SU-DHL-6 (cell line): Measurements from ENCODE around the gene RPS16.

Source experiments
- H2AFZ ChIP-seq: fragments of 200-600 bp; sonication (generic); 2 replicates; pipeline ENCODE4 v1.6.1; 2014; ENCODE audit warnings: low read depth, mild to moderate bottlenecking, moderate library complexity, mixed read lengths, antibody characterized with exemption, low read length; ENCODE audit not compliant: severe bottlenecking
- H3F3A ChIP-seq: fragments of 200-600 bp; shearing (Covaris generic); 2 replicates; pipeline ENCODE4 v1.6.0; 2016; ENCODE audit warnings: antibody characterized with exemption, mild to moderate bottlenecking; ENCODE audit not compliant: insufficient read depth
- H3K27ac ChIP-seq: fragments of 200-600 bp; sonication (generic); 2 replicates; pipeline ENCODE4 v1.5.1; 2016; ENCODE audit warnings: low read depth, mild to moderate bottlenecking, low read length, moderate library complexity, mixed read lengths
- H3K27me3 ChIP-seq: fragments of 200-600 bp; sonication (generic), shearing (Covaris generic); 2 replicates; pipeline ENCODE4 v1.6.0; 2014; ENCODE audit warnings: mild to moderate bottlenecking, low read length
- H3K36me3 ChIP-seq: fragments of 200-600 bp; sonication (generic); 2 replicates; pipeline ENCODE4 v1.6.1; 2014; ENCODE audit warnings: mild to moderate bottlenecking, low read length, mixed read lengths
- H3K4me2 ChIP-seq: fragments of 300-600, 200-600 bp; shearing (Covaris generic), sonication (generic); 2 replicates; pipeline ENCODE4 v1.6.0; 2014; ENCODE audit warnings: low read length, low read depth, mild to moderate bottlenecking; ENCODE audit not compliant: poor library complexity, severe bottlenecking
- H3K4me3 ChIP-seq: fragments of 200-600 bp; sonication (generic); 2 replicates; pipeline ENCODE4 v1.5.1; 2014; ENCODE audit warnings: antibody characterized with exemption, low read length, mild to moderate bottlenecking, mixed read lengths; ENCODE audit not compliant: insufficient read depth, poor library complexity, severe bottlenecking
- H3K79me2 ChIP-seq: fragments of 200-600 bp; sonication (generic); 2 replicates; pipeline ENCODE4 v1.6.1; 2014; ENCODE audit warnings: mild to moderate bottlenecking, low read length, moderate library complexity; ENCODE audit not compliant: insufficient read depth
- H3K9ac ChIP-seq: fragments of 200-600 bp; sonication (generic); 2 replicates; pipeline ENCODE4 v1.7.0; 2014; ENCODE audit warnings: mild to moderate bottlenecking, low read length
- H3K9me2 ChIP-seq: fragments of 200-600 bp; sonication (generic); replicated peaks from 2 replicates; pipeline ENCODE4 v1.6.1; 2014; ENCODE audit warnings: low read length; ENCODE audit not compliant: insufficient read depth
- H3K9me3 ChIP-seq: fragments of 200-600 bp; sonication (generic); 2 replicates; pipeline ENCODE4 v1.6.1; 2014; ENCODE audit warnings: low read length, mixed read lengths; ENCODE audit not compliant: insufficient read depth
- H4K20me1 ChIP-seq: fragments of 200-600 bp; sonication (generic); 2 replicates; pipeline ENCODE4 v1.6.1; 2014; ENCODE audit warnings: low read depth, mild to moderate bottlenecking, antibody characterized with exemption, low read length, moderate library complexity, mixed read lengths
- CTCF ChIP-seq: fragments of 200-600 bp; sonication (generic); IDR thresholded peaks from one replicate; pipeline ENCODE4 v1.5.1; 2017; ENCODE audit warnings: antibody characterized with exemption, mild to moderate bottlenecking, low read length, moderate library complexity; ENCODE audit not compliant: insufficient read depth, poor library complexity, severe bottlenecking
- EZH2phosphoT487 ChIP-seq: fragments of 200-600 bp; sonication (generic), shearing (Covaris generic); conservative IDR thresholded peaks from 2 replicates; pipeline ENCODE4 v1.6.1; 2018; ENCODE audit warnings: mild to moderate bottlenecking, antibody characterized with exemption, low read length, moderate library complexity, mixed read lengths

RPS16 gene

GRCh38 chr19:39475748-39476147 is 40.0 kb upstream of the RPS16 start:
- no peaks in the 10 kb centered on the region for H3K9me2 ChIP-seq

GRCh38 chr19:39474139-39474620 is 38.4 kb upstream of the RPS16 start:
- Histone ChIP-seq H3K9me2 (no peaks in the 10 kb centered on the region), H3K27me3 (no peaks in the 10 kb centered on the region), H4K20me1 (no peaks in the 10 kb centered on the region), H3F3A (peaks cover 6% of the 10 kb centered on the region), H3K9me3 (no peaks in the 10 kb centered on the region), H3K4me2 (no peak overlapping the region), H3K9ac (no peak overlapping the region), H2AFZ (no peak overlapping the region), H3K4me3 (no peak overlapping the region), H3K79me2 (no peaks in the 10 kb centered on the region), H3K36me3 (no peaks in the 10 kb centered on the region; the same call in 1 of the 2 replicates), H3K27ac (no peak overlapping the region)
- TF ChIP-seq CTCF, result peak; percentile 93
- TF ChIP-seq EZH2phosphoT487, result no peak

More at GRCh38 chr19:39475748-39476147, 40.0 kb upstream of the RPS16 start:
- no peak overlapping the region for H3K27ac ChIP-seq
- H3F3A ChIP-seq, result peaks cover 11% of the 10 kb centered on the region
- no peak overlapping the region for H3K4me3 ChIP-seq
- H3K79me2 ChIP-seq, result peaks cover under 1% of the 10 kb centered on the region; the same call in 1 of the 2 replicates
- H3K4me2 ChIP-seq, result no peak overlapping the region
- no peaks in the 10 kb centered on the region for H4K20me1 ChIP-seq
- H3K36me3 ChIP-seq, result no peaks in the 10 kb centered on the region; the same call in 1 of the 2 replicates
- no peak overlapping the region for H2AFZ ChIP-seq
- H3K9ac ChIP-seq, result no peak overlapping the region
- TF ChIP-seq CTCF (no peak), EZH2phosphoT487 (no peak)
- no peaks in the 10 kb centered on the region for H3K9me3 ChIP-seq
- H3K27me3 ChIP-seq, result no peaks in the 10 kb centered on the region

GRCh38 chr19:39473443-39473960 is 37.8 kb upstream of the RPS16 start:
- no peaks in the 10 kb centered on the region for H3K9me3 ChIP-seq
- no peak overlapping the region for H2AFZ ChIP-seq
- no peaks in the 10 kb centered on the region for H4K20me1 ChIP-seq
- H3K4me2 ChIP-seq, result no peak overlapping the region
- H3K9me2 ChIP-seq, result no peaks in the 10 kb centered on the region
- H3K9ac ChIP-seq, result no peak overlapping the region
- H3F3A ChIP-seq, result peaks cover 2% of the 10 kb centered on the region
- no peaks in the 10 kb centered on the region for H3K79me2 ChIP-seq
- H3K27me3 ChIP-seq, result no peaks in the 10 kb centered on the region
- no peaks in the 10 kb centered on the region; the same call in 1 of the 2 replicates for H3K36me3 ChIP-seq
- TF ChIP-seq CTCF (no peak), EZH2phosphoT487 (no peak)
- no peak overlapping the region for H3K4me3 ChIP-seq
- no peak overlapping the region for H3K27ac ChIP-seq
